PFSK-1 (cell line): ENCODE results near the gene RBM20.

ENCODE experiments used
- FOXP2 ChIP-seq: optimal IDR thresholded peaks from 2 replicates; pipeline ENCODE3; 2011; ENCODE audit warnings: borderline replicate concordance, control low read depth, inconsistent platforms; ENCODE audit not compliant: insufficient read depth; ENCODE audit errors: extremely low read length, extremely low read depth
- POLR2AphosphoS5 ChIP-seq: IDR thresholded peaks from 2 replicates; pipeline ENCODE4 v1.6.1; 2012; ENCODE audit warnings: low read depth, mild to moderate bottlenecking, control low read depth, low read length, moderate library complexity
- SIN3A ChIP-seq: IDR thresholded peaks from 2 replicates; pipeline ENCODE4 v1.6.1; 2012; ENCODE audit warnings: mild to moderate bottlenecking, low read length, moderate library complexity, borderline replicate concordance; ENCODE audit not compliant: insufficient read depth
- TAF1 ChIP-seq: IDR thresholded peaks from 2 replicates; pipeline ENCODE4 v1.6.1; 2012; ENCODE audit warnings: low read length, control low read depth, borderline replicate concordance; ENCODE audit not compliant: insufficient read depth
- TF ChIP-seq, protein P1 (sequence below), 2 experiments: IDR thresholded peaks; 2 replicates each; pipeline versions ENCODE4 v1.6.1 to v1.8.0; 2011 to 2012; ENCODE audit warnings: low read depth in 2 of 2, low read length in 2 of 2, control low read depth in 1 of 2, inconsistent platforms in 1 of 2, mild to moderate bottlenecking in 1 of 2, moderate library complexity in 1 of 2; ENCODE audit not compliant: insufficient read depth in 1 of 2

The RBM20 gene

DNA sequence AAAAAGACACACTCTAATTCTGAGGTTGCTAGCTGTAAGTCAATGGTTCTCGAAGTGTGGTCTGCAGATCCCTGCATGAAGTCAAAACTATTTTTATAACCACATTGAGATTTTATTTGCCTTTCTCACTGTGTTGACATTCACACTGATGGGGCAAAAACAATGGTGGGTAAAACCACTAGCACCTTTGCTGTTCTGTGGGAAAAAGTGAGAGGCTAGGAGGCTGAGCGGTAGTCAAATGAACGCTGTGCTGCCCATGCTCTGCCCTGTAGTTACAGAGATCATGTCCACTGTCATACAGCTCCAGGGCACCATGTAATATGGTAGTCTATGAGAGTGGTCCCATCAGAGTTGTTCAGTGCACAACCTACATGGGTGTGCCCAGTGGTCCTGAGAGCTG lies 206.0 kb downstream of the RBM20 start:
- no peak for TF ChIP-seq FOXP2

DNA sequence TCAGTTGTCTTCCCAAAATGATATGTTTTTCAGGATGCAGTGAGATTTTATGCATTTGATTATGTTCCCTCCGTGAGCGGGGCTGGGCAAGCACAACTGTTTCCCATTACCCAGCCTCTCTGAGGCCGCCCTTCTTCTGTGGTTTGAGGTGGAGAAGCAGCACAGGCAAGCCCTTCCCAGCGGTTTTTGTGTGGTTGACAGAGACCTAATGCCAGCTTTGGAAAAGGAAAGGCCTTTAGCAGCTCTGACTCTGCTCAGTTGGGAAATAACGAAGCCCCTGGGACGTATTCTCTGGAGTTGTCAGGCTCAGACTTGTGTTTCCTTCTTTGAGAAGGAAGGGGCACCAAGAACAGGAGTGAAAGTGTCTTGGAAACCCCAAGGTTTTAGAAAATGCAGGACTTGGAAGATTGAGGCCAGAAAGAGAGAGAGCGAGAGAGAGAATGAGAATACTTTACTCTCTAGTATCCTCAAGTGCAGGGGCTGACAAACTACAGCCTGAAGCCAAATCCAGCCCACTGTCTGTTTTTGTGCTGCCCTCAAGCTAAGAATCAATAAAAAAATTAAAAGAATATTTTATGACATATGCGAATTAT lies 207.0 kb downstream of the RBM20 start:
- TF ChIP-seq POLR2AphosphoS5 (no peak), SIN3A (no peak), TAF1 (no peak), FOXP2 (no peak)
- TF ChIP-seq, protein P1, sequence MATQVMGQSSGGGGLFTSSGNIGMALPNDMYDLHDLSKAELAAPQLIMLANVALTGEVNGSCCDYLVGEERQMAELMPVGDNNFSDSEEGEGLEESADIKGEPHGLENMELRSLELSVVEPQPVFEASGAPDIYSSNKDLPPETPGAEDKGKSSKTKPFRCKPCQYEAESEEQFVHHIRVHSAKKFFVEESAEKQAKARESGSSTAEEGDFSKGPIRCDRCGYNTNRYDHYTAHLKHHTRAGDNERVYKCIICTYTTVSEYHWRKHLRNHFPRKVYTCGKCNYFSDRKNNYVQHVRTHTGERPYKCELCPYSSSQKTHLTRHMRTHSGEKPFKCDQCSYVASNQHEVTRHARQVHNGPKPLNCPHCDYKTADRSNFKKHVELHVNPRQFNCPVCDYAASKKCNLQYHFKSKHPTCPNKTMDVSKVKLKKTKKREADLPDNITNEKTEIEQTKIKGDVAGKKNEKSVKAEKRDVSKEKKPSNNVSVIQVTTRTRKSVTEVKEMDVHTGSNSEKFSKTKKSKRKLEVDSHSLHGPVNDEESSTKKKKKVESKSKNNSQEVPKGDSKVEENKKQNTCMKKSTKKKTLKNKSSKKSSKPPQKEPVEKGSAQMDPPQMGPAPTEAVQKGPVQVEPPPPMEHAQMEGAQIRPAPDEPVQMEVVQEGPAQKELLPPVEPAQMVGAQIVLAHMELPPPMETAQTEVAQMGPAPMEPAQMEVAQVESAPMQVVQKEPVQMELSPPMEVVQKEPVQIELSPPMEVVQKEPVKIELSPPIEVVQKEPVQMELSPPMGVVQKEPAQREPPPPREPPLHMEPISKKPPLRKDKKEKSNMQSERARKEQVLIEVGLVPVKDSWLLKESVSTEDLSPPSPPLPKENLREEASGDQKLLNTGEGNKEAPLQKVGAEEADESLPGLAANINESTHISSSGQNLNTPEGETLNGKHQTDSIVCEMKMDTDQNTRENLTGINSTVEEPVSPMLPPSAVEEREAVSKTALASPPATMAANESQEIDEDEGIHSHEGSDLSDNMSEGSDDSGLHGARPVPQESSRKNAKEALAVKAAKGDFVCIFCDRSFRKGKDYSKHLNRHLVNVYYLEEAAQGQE (IDR thresholded peaks at IDR 0.05; ENCODE audit: insufficient read depth in 1 of 2, low read depth in 2 of 2, low read length in 2 of 2) = no peak

DNA sequence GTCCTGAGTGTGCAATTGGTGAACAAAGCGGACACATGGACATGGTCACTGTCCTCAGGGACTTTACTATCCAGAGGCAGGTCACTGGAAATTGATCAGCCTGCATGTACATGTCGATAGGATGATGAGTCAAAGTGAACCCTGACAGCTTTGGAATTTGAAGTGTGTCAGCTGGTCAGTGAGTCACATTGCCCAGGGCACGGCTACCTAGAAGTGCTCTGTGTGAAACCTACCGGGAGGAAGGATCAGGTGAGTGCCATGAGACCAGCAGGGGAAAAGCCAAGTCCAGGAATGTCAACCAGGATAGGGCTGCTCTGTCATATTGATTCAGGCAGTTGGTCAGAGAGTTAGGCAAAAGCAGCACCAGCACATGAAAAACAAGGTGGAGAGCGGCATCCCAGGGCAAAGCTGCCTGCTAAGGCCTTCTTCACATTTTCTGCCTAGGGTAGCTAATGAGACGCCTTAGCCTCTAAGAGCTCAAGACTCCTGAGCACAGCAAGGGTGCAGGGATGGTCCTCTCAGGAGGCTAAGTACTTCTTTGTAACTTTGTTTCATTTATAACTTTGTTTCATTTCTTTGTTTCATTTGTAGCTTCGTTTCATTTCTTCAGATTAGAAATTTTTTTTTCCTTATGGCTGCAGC lies 208.2 kb downstream of the RBM20 start:
- no peak for TF ChIP-seq FOXP2

DNA sequence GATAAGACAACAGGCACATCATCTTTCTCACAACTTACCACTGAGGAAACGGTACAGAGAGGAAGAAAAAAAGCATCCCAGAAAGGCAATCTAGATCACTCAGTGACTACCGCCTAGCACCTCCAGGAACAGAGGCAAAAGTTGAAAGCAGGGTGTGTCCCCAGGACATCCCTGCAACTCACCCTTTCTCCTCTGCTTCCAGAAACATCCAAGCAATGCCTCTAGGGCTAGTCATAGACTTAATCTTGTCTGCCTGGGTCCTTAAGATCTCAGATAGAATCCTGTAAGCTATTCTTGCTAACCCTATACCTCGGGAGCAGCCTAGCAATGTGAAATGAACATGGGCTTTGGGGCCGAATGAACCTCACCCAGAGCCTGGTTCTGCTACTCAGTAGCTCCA lies 208.8 kb downstream of the RBM20 start:
- TF ChIP-seq TAF1 (no peak), FOXP2 (no peak), POLR2AphosphoS5 (no peak), SIN3A (no peak)
- TF ChIP-seq, protein P1 (IDR thresholded peaks at IDR 0.05; ENCODE audit: insufficient read depth in 1 of 2, low read depth in 2 of 2, low read length in 2 of 2) = no peak

DNA sequence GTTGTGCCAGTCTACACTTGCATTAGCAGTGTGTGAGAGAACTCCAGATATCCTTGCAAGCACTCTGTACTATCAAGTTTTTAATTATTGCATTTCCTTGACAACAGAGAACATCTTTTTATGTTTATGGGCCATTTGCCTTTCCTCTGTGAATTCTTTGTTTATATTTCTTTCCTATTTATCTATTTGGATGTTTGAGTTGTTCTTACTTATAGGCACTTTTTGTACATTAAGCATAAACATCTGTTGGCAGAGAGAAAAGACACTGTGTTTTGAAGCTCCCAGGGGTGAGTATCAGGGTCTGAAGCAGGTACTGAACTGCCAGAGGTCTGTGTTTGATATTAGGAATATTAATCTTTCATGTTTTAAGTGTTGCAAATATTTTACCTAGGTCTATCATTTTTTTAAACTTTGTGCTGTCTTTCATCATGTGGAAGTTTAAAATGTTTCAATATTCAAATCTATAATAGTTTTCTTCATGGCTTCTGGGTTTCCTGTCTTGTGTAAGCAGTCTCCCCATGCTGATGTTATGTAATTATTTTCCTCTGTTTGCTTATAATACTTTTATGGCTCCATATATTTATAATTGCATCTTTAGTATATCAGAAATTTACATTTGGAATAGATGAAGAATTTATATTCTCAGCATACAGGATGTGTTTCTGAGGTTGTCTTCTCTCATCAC lies 209.9 kb downstream of the RBM20 start:
- TF ChIP-seq POLR2AphosphoS5 (no peak), FOXP2 (no peak), SIN3A (no peak), TAF1 (no peak)
- TF ChIP-seq, protein P1 (IDR thresholded peaks at IDR 0.05; ENCODE audit: insufficient read depth in 1 of 2, low read depth in 2 of 2, low read length in 2 of 2) = no peak

DNA sequence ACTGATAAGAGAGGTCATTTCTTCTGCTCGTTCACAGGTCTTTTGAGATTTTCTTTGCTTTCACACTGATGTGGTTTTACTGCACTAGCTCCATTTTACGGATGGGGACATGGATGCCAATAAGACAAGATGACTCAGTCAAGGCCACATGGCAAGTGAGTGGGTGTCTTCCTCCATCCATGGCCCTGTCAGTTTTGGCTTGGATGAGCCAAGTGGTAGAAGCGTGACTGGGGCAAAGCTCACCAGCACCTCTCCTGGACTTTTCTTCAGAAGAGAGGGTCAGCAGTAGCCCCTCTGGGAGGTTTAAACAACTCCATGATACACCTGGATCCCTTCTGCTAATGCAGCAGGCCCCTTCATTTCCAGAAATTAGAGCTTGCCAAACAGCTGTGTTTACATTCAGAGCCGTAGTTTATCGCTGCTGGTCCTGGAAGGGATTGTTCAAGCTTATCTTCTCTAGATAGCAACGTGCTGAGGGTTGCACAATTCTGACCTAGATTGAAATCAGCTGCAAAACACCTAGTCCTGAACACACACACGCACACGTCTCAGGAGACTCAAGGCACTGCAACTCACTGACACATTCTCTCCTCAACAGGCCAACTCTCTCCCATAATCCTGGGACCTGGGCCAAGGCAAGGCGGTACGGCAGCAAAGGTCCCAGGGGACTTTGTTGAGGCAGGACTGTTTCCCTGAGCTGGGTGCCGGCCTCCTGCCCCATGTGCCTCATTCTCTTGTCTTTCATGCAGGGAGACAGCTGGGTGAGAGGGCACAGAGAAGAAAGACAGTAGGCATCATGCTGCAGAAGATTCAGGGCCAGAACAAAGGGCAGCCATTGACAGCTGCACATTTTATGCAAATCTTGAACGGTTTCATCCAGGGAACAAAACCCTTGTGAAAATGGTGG lies 213.4 kb downstream of the RBM20 start:
- TF ChIP-seq POLR2AphosphoS5 (no peak), FOXP2 (no peak), TAF1 (no peak), SIN3A (no peak)
- TF ChIP-seq, protein P1 (IDR thresholded peaks at IDR 0.05; ENCODE audit: insufficient read depth in 1 of 2, low read depth in 2 of 2, low read length in 2 of 2) = no peak
